Measurements from ENCODE around the gene NAA40. TPM values are rescaled to one million over a fixed set of nuclear protein-coding genes. Genes with fewer than 3 reads are reported as not detected.

The NAA40 gene
- total RNA-seq, 1 donor from 2014 or later = 24.0 TPM

- DNase-seq (ENCODE audit: extremely low spot score, unreplicated experiment) = peak; percentile 90
- H3K27me3 Mint-ChIP-seq (ENCODE audit: unreplicated experiment) = no peaks in the 10 kb centered on the region
- TF ChIP-seq CTCF (IDR thresholded peaks at IDR 0.05) = no peak
- no peaks in the 10 kb centered on the region for H3K9me3 Mint-ChIP-seq (ENCODE audit: unreplicated experiment)
- H3K27ac Mint-ChIP-seq (ENCODE audit: unreplicated experiment) = peak within 1 kb of the TSS; percentile 57
- peak within 1 kb of the TSS; percentile 80 for H3K4me3 Mint-ChIP-seq (ENCODE audit: unreplicated experiment)
- H3K36me3 Mint-ChIP-seq (ENCODE audit: unreplicated experiment) = no peaks in the 10 kb centered on the region
- peaks cover 16% of the 10 kb centered on the region for H3K4me1 Mint-ChIP-seq (ENCODE audit: unreplicated experiment)
These were observed 21.7 kb upstream of the NAA40 start, which contains the start of gene RCOR2 for GRCh38 chr11:63916837-63917691. RCOR2 (minus strand) TSS chr11:63917164; CDS start chr11:63916456, 708 bp downstream.

- Mint-ChIP-seq H3K36me3 (ENCODE audit: unreplicated experiment) (no peaks in the 10 kb centered on the region), H3K9me3 (ENCODE audit: unreplicated experiment) (no peaks in the 10 kb centered on the region), H3K4me1 (ENCODE audit: unreplicated experiment) (peaks cover 16% of the 10 kb centered on the region), H3K27me3 (ENCODE audit: unreplicated experiment) (peaks cover 4% of the 10 kb centered on the region), H3K4me3 (ENCODE audit: unreplicated experiment) (peak overlapping the region; percentile 60), H3K27ac (ENCODE audit: unreplicated experiment) (peak overlapping the region; percentile 57)
- TF ChIP-seq CTCF (IDR thresholded peaks at IDR 0.05) = no peak
- no peak for DNase-seq (ENCODE audit: extremely low spot score, unreplicated experiment)
These were observed 20.9 kb upstream of the NAA40 start for GRCh38 chr11:63917692-63918506.

GRCh38 chr11:63918507-63919191, 20.2 kb upstream of the NAA40 start:
- Mint-ChIP-seq H3K9me3 (ENCODE audit: unreplicated experiment) (no peaks in the 10 kb centered on the region), H3K27ac (ENCODE audit: unreplicated experiment) (no peak overlapping the region), H3K27me3 (ENCODE audit: unreplicated experiment) (peaks cover 9% of the 10 kb centered on the region), H3K4me3 (ENCODE audit: unreplicated experiment) (peak overlapping the region; percentile 18), H3K36me3 (ENCODE audit: unreplicated experiment) (no peaks in the 10 kb centered on the region), H3K4me1 (ENCODE audit: unreplicated experiment) (peaks cover 16% of the 10 kb centered on the region)
- TF ChIP-seq CTCF (IDR thresholded peaks at IDR 0.05) = no peak
- DNase-seq (ENCODE audit: extremely low spot score, unreplicated experiment) = no peak

- H3K4me1 Mint-ChIP-seq (ENCODE audit: unreplicated experiment) = peaks cover 16% of the 10 kb centered on the region
- H3K27ac Mint-ChIP-seq (ENCODE audit: unreplicated experiment) = no peak overlapping the region
- DNase-seq (ENCODE audit: extremely low spot score, unreplicated experiment) = no peak
- H3K36me3 Mint-ChIP-seq (ENCODE audit: unreplicated experiment) = no peaks in the 10 kb centered on the region
- H3K4me3 Mint-ChIP-seq (ENCODE audit: unreplicated experiment) = no peak overlapping the region
- H3K27me3 Mint-ChIP-seq (ENCODE audit: unreplicated experiment) = peaks cover 12% of the 10 kb centered on the region
- no peak for TF ChIP-seq CTCF (IDR thresholded peaks at IDR 0.05)
- H3K9me3 Mint-ChIP-seq (ENCODE audit: unreplicated experiment) = no peaks in the 10 kb centered on the region
These were observed 19.3 kb upstream of the NAA40 start for GRCh38 chr11:63919267-63920125.

Measured in osteocyte (in vitro differentiated cells).